ENCODE results near the gene ICAM3. TPM values are rescaled to one million over a fixed set of nuclear protein-coding genes. Genes with fewer than 3 reads are reported as not detected.
"Not testable (repeated sequence)": the region's sequence is repeated elsewhere in the genome, so short reads cannot be mapped to it uniquely, and the experiment has no call there.

Gene ICAM3
- total and polyA plus RNA-seq, 10 of the 15 experiments (the other 5 are each of a cell fraction or from before 2014, with no cell fraction given): 5.5 to 152 (median 90.7) TPM

DNA sequence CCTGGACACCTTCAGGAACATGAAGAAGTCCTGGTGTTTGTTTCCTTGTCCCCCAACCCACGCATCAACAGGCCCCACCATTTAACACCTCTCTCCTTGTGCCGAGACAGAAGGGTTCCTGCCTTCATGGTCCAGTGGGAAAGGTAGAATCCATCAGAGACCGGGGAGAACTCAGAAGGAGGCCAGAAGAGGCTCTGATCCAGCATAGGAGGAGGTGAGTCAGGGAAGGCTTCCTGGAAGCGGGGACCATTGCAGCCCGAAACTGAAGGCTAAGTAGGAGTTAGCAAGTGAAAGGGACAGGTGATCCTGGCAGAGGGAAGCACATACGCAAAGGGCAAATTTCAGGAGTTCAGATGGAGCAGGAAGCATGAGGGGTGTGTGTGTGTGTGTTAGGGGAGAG, 484 bp downstream of the ICAM3 start:
- ChIA-PET POLR2A (no interaction called here), SMC1A (ENCODE audit: uncharacterized antibody, unreplicated experiment) (interaction anchor here (1.8 kb wide), 1 partner anchor 10 kb away, joined by 4 read pairs; no protein-coding TSS in a partner anchor), RAD21 (ENCODE audit: unreplicated experiment) (interaction anchor here (1.3 to 1.9 kb wide), 2 partner anchors 68 to 70 kb away, joined by 4 to 10 read pairs; partner anchors contain the start of gene ICAM1), CTCF (interaction anchor here (0.6 to 0.7 kb wide), 2 partner anchors 24 to 65 kb away, joined by 4 to 5 read pairs; no protein-coding TSS in a partner anchor)
- Histone ChIP-seq H3K4me1 (ENCODE audit: control insufficient read depth, insufficient read depth, low read length) (peaks cover 17% of the 10 kb centered on the region), H4K20me1 (ENCODE audit: control insufficient read depth, insufficient read depth) (no peaks in the 10 kb centered on the region), H3K79me2 (ENCODE audit: control insufficient read depth, insufficient read depth, low read length) (peaks cover 20% of the 10 kb centered on the region), H2AFZ (ENCODE audit: control insufficient read depth, low read depth, low read length) (peak overlapping the region; percentile 81), H3K9me3 (replicated peaks; ENCODE audit: control insufficient read depth, insufficient read depth, low read length) (no peaks in the 10 kb centered on the region), H3K27ac (ENCODE audit: control insufficient read depth, insufficient read depth) (peak overlapping the region; percentile 85), H3K36me3 (ENCODE audit: control insufficient read depth in 2 of 2, insufficient read depth in 2 of 2, low read length in 1 of 2) (peaks cover 4 to 9% of the 10 kb centered on the region in 2 experiments; a peak in 3 of 4 replicates), H3K4me2 (ENCODE audit: control insufficient read depth, insufficient read depth) (peak overlapping the region; percentile 100), H3K27me3 (replicated peaks in 1 of 2; ENCODE audit: control insufficient read depth in 2 of 2, insufficient read depth in 2 of 2, low read length in 1 of 2) (no peaks in the 10 kb centered on the region), H3K9ac (ENCODE audit: control insufficient read depth, insufficient read depth, low read length) (peak overlapping the region; percentile 85), H3K4me3 (peak overlapping the region; percentile 90)
- FAIRE-seq (peak; percentile 47), ATAC-seq (peak; percentile 2), DNase-seq (ENCODE audit: low read depth, low spot score) (no peak)
- TSS peak; percentile 71 for BruUV-seq (replicated peaks)
- intact Hi-C loops (cut with micrococcal nuclease; ENCODE audit: unreplicated experiment) (no loop called here), in situ Hi-C loops (cut with MboI) (no loop called here)
- WGBS (ENCODE audit: insufficient coverage, insufficient replicate concordance, low lambda C conversion rate, missing lambda C conversion rate): 0% methylated on average over 6 of the region's 6 CpGs
- TF ChIP-seq TCF12 (IDR thresholded peaks at IDR 0.05; ENCODE audit: low read depth, low read length): no peak
- peak; percentile 66; the same call in 1 of the 2 replicates for TF ChIP-seq HDGF (IDR thresholded peaks at IDR 0.05)
- no peak for TF ChIP-seq NR2C1 (IDR thresholded peaks at IDR 0.05)
- no peak for TF ChIP-seq NFIC (IDR thresholded peaks at IDR 0.05; ENCODE audit: low read depth, low read length)
- TF ChIP-seq KLF5 (IDR thresholded peaks at IDR 0.05; ENCODE audit: partially characterized antibody): no peak
- TF ChIP-seq, protein P1, sequence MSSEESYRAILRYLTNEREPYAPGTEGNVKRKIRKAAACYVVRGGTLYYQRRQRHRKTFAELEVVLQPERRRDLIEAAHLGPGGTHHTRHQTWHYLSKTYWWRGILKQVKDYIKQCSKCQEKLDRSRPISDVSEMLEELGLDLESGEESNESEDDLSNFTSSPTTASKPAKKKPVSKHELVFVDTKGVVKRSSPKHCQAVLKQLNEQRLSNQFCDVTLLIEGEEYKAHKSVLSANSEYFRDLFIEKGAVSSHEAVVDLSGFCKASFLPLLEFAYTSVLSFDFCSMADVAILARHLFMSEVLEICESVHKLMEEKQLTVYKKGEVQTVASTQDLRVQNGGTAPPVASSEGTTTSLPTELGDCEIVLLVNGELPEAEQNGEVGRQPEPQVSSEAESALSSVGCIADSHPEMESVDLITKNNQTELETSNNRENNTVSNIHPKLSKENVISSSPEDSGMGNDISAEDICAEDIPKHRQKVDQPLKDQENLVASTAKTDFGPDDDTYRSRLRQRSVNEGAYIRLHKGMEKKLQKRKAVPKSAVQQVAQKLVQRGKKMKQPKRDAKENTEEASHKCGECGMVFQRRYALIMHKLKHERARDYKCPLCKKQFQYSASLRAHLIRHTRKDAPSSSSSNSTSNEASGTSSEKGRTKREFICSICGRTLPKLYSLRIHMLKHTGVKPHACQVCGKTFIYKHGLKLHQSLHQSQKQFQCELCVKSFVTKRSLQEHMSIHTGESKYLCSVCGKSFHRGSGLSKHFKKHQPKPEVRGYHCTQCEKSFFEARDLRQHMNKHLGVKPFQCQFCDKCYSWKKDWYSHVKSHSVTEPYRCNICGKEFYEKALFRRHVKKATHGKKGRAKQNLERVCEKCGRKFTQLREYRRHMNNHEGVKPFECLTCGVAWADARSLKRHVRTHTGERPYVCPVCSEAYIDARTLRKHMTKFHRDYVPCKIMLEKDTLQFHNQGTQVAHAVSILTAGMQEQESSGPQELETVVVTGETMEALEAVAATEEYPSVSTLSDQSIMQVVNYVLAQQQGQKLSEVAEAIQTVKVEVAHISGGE (CRISPR knock-in tag; IDR thresholded peaks at IDR 0.05): no peak
- TF ChIP-seq, protein P2, sequence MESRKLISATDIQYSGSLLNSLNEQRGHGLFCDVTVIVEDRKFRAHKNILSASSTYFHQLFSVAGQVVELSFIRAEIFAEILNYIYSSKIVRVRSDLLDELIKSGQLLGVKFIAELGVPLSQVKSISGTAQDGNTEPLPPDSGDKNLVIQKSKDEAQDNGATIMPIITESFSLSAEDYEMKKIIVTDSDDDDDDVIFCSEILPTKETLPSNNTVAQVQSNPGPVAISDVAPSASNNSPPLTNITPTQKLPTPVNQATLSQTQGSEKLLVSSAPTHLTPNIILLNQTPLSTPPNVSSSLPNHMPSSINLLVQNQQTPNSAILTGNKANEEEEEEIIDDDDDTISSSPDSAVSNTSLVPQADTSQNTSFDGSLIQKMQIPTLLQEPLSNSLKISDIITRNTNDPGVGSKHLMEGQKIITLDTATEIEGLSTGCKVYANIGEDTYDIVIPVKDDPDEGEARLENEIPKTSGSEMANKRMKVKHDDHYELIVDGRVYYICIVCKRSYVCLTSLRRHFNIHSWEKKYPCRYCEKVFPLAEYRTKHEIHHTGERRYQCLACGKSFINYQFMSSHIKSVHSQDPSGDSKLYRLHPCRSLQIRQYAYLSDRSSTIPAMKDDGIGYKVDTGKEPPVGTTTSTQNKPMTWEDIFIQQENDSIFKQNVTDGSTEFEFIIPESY (IDR thresholded peaks at IDR 0.05): no peak
- TF ChIP-seq, protein P3, sequence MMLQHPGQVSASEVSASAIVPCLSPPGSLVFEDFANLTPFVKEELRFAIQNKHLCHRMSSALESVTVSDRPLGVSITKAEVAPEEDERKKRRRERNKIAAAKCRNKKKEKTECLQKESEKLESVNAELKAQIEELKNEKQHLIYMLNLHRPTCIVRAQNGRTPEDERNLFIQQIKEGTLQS (IDR thresholded peaks at IDR 0.05; ENCODE audit: borderline replicate concordance, extremely low read depth, low read depth, low read length): no peak
- no peak for TF ChIP-seq NR2F1 (conservative IDR thresholded peaks at IDR 0.05)
- 0 out of 2 replicates have a peak, but pooled peaks have one; percentile 19 for TF ChIP-seq SMARCA5 (IDR thresholded peaks at IDR 0.05)
- TF ChIP-seq CBX3 (IDR thresholded peaks at IDR 0.05; ENCODE audit: borderline replicate concordance, low read depth): no peak

DNA sequence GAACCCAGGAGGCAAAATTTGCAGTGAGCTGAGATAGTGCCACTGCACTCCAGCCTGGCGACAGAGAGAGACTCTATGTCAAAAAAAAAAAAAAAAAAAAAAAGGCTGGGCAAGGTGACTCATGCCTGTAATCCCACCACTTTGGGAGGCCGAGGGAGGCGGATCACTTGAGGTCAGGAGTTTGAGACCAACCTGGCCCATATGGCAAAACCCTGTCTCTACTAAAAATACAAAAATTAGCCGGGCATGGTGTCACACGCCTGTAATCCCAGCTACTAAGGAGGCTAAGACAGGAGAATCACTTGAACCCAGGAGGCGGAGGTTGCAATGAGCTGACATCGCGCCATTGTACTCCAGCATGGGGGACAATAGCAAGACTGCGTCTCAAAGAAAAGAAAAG, 2.7 kb downstream of the ICAM3 start:
- H3K4me2 ChIP-seq (ENCODE audit: control insufficient read depth, insufficient read depth); ATAC-seq; intact Hi-C loops (cut with micrococcal nuclease; ENCODE audit: unreplicated experiment); H3K9me3 ChIP-seq (replicated peaks; ENCODE audit: control insufficient read depth, insufficient read depth, low read length); H3K9ac ChIP-seq (ENCODE audit: control insufficient read depth, insufficient read depth, low read length); H4K20me1 ChIP-seq (ENCODE audit: control insufficient read depth, insufficient read depth); H2AFZ ChIP-seq (ENCODE audit: control insufficient read depth, low read depth, low read length); FAIRE-seq; DNase-seq (ENCODE audit: low read depth, low spot score); SMC1A ChIA-PET (ENCODE audit: uncharacterized antibody, unreplicated experiment); in situ Hi-C loops (cut with MboI); BruUV-seq (replicated peaks); H3K4me3 ChIP-seq; H3K36me3 ChIP-seq (ENCODE audit: control insufficient read depth in 2 of 2, insufficient read depth in 2 of 2, low read length in 1 of 2); H3K27ac ChIP-seq (ENCODE audit: control insufficient read depth, insufficient read depth); H3K27me3 ChIP-seq (replicated peaks in 1 of 2; ENCODE audit: control insufficient read depth in 2 of 2, insufficient read depth in 2 of 2, low read length in 1 of 2); RAD21 ChIA-PET (ENCODE audit: unreplicated experiment): not testable (repeated sequence)
- ChIA-PET CTCF (interaction anchor here (0.6 to 1.2 kb wide), 2 partner anchors 19 to 66 kb away, joined by 3 read pairs; partner anchors contain the start of gene ICAM1), POLR2A (interaction anchor here (0.5 to 0.7 kb wide), 3 partner anchors 67 to 204 kb away, joined by 3 to 6 read pairs (median 5); no protein-coding TSS in a partner anchor)
- H3K79me2 ChIP-seq (ENCODE audit: control insufficient read depth, insufficient read depth, low read length): peaks cover 40% of the 10 kb centered on the region
- H3K4me1 ChIP-seq (ENCODE audit: control insufficient read depth, insufficient read depth, low read length): peaks cover 25% of the 10 kb centered on the region
- 98% methylated on average over 8 of the region's 9 CpGs for WGBS (ENCODE audit: insufficient coverage, insufficient replicate concordance, low lambda C conversion rate, missing lambda C conversion rate)
